ENCODE measurements around the gene FAM180A. TPM values are rescaled to one million over a fixed set of nuclear protein-coding genes. Genes with fewer than 3 reads are reported as not detected.

The FAM180A gene
- 0.09 to 0.14 TPM (median 0.11 TPM) in 3 of 5 replicates, not detected in the others for total RNA-seq (2022; extraction: Qiagen RNA extraction)

DNA sequence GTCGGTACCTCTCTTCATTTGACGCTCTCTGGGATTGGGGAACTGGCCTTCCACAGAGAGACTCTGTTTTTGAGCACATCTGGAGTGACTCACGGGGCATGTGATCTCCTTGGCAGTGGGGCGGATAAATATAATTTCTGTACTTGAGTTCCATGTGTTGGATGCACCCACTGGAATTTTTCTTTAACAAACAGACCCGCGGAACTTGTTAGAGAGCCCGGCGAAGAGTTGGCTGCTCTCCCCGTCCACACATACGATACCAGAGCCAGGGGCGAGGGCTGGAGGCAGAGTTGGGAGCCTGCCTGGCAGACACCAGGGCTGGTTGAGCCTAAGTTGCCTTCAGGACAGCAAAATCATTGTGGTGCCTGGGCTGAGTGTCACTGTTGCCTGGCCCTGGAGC is at the start of gene FAM180A:
Gene FAM180A (minus strand): TSS at position 44 of the 400 bp plus-strand sequence. CDS start 233 bp downstream, outside the sequence.

DNA sequence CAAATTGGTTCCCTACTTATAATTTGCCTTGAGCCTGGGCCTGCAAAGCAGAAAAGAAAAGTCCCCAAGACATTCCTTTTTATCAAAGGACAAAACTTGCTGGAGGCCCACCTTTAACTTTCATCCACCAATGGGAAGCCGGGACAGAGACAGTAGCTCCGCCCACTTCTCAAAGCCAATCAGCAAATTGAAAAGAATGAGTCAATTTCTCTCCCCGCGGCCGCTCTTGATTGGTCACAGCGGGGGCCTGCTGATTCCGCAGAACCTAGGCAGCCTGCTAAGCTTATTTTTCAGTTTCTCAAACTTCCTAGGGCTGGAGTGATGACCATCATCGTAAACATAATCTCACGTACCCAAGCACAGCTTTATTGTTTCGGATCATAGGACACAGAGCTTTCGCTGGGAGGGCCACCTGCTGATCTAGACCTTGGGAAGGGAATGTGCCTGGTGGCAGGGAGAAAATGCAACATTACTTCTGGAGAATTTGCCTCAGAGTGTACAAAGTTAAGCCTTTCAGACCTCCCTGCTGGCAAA is 20.4 kb downstream of the FAM180A start, which contains the start of gene SLC13A4:
Gene SLC13A4 (minus strand): TSS at position 51 of the 534 bp plus-strand sequence. CDS start 690 bp downstream, outside the sequence.

Other genes with a start within 250 kb of the FAM180A start
- gene CNOT4, start 238.7 kb downstream of the FAM180A start, total RNA-seq (2022; extraction: Qiagen RNA extraction), result 10.3 to 10.9 TPM (median 10.5 TPM) in 5 replicates
- gene NUP205, start 190.9 kb downstream of the FAM180A start, total RNA-seq (2022; extraction: Qiagen RNA extraction), result 45.7 to 50.2 TPM (median 47.3 TPM) in 5 replicates
- gene STMP1, start 86.3 kb downstream of the FAM180A start, total RNA-seq (2022; extraction: Qiagen RNA extraction), result 30.1 to 34.7 TPM (median 31.7 TPM) in 5 replicates
- 0.07 to 0.23 TPM in 2 of 5 replicates, not detected in the others for gene SLC13A4, start 20.6 kb downstream of the FAM180A start, total RNA-seq (2022; extraction: Qiagen RNA extraction)
- gene MTPN, start 228.5 kb upstream of the FAM180A start, total RNA-seq (2022; extraction: Qiagen RNA extraction), result 94.8 to 116 TPM (median 108 TPM) in 5 replicates